GM12878 (cell line): Measurements from ENCODE around the gene PRKAG2.

Experiments used
- DPF2 ChIP-seq: fragments of 450-650 bp; IDR thresholded peaks from 2 replicates; pipeline ENCODE4 v1.6.1; 2017; ENCODE audit warnings: mild to moderate bottlenecking
- ESRRA ChIP-seq: IDR thresholded peaks from 2 replicates; pipeline ENCODE4 v1.6.1; 2012; ENCODE audit warnings: mild to moderate bottlenecking, low read length, improper control_type of control experiment
- SMARCA5 ChIP-seq: fragments of 450-650 bp; IDR thresholded peaks from 2 replicates; pipeline ENCODE4 v1.6.1; 2017; ENCODE audit warnings: mild to moderate bottlenecking
- TAF1 ChIP-seq: IDR thresholded peaks from 2 replicates; pipeline ENCODE4 v1.6.1; 2011; ENCODE audit warnings: mild to moderate bottlenecking, low read depth, low read length, borderline replicate concordance
- YY1 ChIP-seq: IDR thresholded peaks from 2 replicates; pipeline ENCODE4 v1.6.1; 2011; ENCODE audit warnings: low read depth, mild to moderate bottlenecking, low read length
- TF ChIP-seq, protein P1 (sequence below): IDR thresholded peaks from 2 replicates; pipeline ENCODE4 v1.6.1; 2012; ENCODE audit warnings: low read depth, low read length, improper control_type of control experiment

DNA sequence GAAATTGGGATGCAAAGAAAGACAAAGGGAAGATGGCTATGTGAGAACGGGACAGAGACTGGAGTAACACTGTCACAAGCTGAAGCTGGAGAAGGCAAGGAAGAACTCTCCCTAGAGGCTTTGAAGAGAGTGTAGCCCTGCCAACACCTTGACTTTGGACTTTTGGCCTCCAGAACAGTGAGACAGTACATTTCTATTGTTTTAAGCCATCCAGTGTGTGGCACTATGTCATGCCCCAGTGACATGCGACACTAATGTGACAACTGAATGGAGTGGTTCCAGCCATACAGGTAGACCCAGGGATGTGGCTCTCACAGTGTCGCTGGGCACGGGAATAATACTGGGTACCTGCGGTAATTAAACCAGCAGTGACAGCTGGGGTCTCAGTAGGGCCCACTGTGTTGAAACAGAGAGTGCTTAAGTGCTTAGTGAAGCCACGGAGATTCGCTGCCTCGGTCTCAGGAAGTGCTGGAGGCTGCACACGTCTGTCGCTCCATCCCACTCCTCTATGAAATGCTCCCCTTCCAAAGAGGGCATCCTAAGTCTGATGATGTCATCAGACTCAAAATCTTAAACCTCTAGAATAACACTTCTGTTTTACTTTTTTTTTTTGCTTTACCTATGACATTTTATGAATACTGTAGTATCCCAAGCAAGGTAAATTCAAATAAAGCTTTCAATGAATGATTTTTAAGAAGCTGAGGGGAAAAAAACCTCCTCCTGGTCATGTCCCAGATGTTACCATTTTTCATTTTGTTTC, 202.6 kb downstream of the PRKAG2 start:
- TF ChIP-seq YY1 (no peak), SMARCA5 (no peak), TAF1 (no peak), DPF2 (no peak), ESRRA (no peak)
- TF ChIP-seq, protein P1, sequence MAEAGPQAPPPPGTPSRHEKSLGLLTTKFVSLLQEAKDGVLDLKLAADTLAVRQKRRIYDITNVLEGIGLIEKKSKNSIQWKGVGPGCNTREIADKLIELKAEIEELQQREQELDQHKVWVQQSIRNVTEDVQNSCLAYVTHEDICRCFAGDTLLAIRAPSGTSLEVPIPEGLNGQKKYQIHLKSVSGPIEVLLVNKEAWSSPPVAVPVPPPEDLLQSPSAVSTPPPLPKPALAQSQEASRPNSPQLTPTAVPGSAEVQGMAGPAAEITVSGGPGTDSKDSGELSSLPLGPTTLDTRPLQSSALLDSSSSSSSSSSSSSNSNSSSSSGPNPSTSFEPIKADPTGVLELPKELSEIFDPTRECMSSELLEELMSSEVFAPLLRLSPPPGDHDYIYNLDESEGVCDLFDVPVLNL: no peak
